Endothelial cell of umbilical vein (primary cell): ENCODE data around the gene TRPM3. TPM values are rescaled to one million over a fixed set of nuclear protein-coding genes. Genes with fewer than 3 reads are reported as not detected.

Experiments
- BruUV-seq: library from RNA; stranded (reverse); fragments of 400-500 nt; replicated peaks from 2 replicates; lab custom pipeline; 2021; lab: Mats Ljungman, UMichigan
- CTCF ChIA-PET: fragments of 300-600, 350-600 bp; sonication (Branson Sonifier 250); formaldehyde crosslinking; loops from one replicate; lab custom pipeline; 2021; ENCODE audit warnings: antibody characterized with exemption, inconsistent platforms; lab: Charles Lee
- POLR2A ChIA-PET: fragments of 300-600, 350-600 bp; sonication (Branson Sonifier 250); formaldehyde crosslinking; loops from one replicate; lab custom pipeline; 2021; ENCODE audit warnings: antibody characterized with exemption, inconsistent platforms; lab: Charles Lee
- DNase-seq: peaks from one replicate; pipeline ENCODE4 v3.0.0-alpha.2; 2011; ENCODE audit warnings: low read depth, low spot score
- FAIRE-seq: peaks from 2 replicates; lab custom pipeline; 2011; peaks lifted over from hg19 to GRCh38; lab: Jason Lieb, UNC
- H2AFZ ChIP-seq: 2 replicates; pipeline ENCODE4 v1.6.0; 2012; ENCODE audit warnings: low read depth, low read length, control low read depth, inconsistent platforms
- H3K27ac ChIP-seq: 2 replicates; pipeline ENCODE4 v1.5.1; 2011; ENCODE audit warnings: low read depth, mild to moderate bottlenecking, control low read depth, low read length, moderate library complexity; ENCODE audit not compliant: insufficient read depth
- H3K27me3 ChIP-seq, 2 experiments: 2 replicates each; pipeline versions ENCODE4 v1.6.0 to v1.6.1; 2011; ENCODE audit warnings: low read length in 2 of 2, mixed read lengths in 1 of 2; ENCODE audit not compliant: control insufficient read depth in 2 of 2, insufficient read depth in 2 of 2
- H3K36me3 ChIP-seq, 2 experiments: 2 replicates in 1 of 2; 3 replicates in 1 of 2; pipeline ENCODE4 v1.5.1; 2011; ENCODE audit warnings: low read length in 2 of 2, mild to moderate bottlenecking in 1 of 2, moderate library complexity in 1 of 2; ENCODE audit not compliant: control insufficient read depth in 2 of 2, insufficient read depth in 2 of 2; ENCODE audit errors: extremely low read depth in 1 of 2
- H3K4me1 ChIP-seq: 3 replicates; pipeline ENCODE4 v1.5.1; 2011; ENCODE audit warnings: mild to moderate bottlenecking, low read length; ENCODE audit not compliant: control insufficient read depth, insufficient read depth; ENCODE audit errors: extremely low read depth
- H3K4me2 ChIP-seq: 2 replicates; pipeline ENCODE4 v1.6.1; 2011; ENCODE audit warnings: low read length, control low read depth, mixed read lengths; ENCODE audit not compliant: insufficient read depth
- H3K4me3 ChIP-seq, 3 experiments: fragments of 200-600 bp in 1 of 3; sonication (generic), shearing (Covaris generic) in 1 of 3; replicated peaks in 1 of 3; 2 replicates each; pipeline ENCODE4 v1.5.1; 2011 to 2016; ENCODE audit warnings: control low read depth in 3 of 3, low read length in 3 of 3, mild to moderate bottlenecking in 2 of 3, inconsistent platforms in 1 of 3, low read depth in 1 of 3, moderate library complexity in 1 of 3; ENCODE audit not compliant: insufficient read depth in 1 of 3
- H3K79me2 ChIP-seq: 2 replicates; pipeline ENCODE4 v1.6.0; 2012; ENCODE audit warnings: low read length, inconsistent platforms; ENCODE audit not compliant: control insufficient read depth, insufficient read depth
- H3K9ac ChIP-seq: replicated peaks from 2 replicates; pipeline ENCODE3; 2011; ENCODE audit warnings: low read length, control low read depth; ENCODE audit not compliant: insufficient read depth; ENCODE audit errors: extremely low read depth
- H3K9me1 ChIP-seq: replicated peaks from 3 replicates; pipeline ENCODE4 v1.6.0; 2011; ENCODE audit warnings: mild to moderate bottlenecking, low read length; ENCODE audit not compliant: control insufficient read depth, insufficient read depth; ENCODE audit errors: extremely low read depth
- H3K9me3 ChIP-seq: replicated peaks from 2 replicates; pipeline ENCODE4 v1.5.1; 2012; ENCODE audit warnings: low read length, inconsistent platforms; ENCODE audit not compliant: control insufficient read depth, insufficient read depth
- H4K20me1 ChIP-seq: replicated peaks from 2 replicates; pipeline ENCODE3; 2011; ENCODE audit warnings: mild to moderate bottlenecking, low read length; ENCODE audit not compliant: control insufficient read depth, insufficient read depth; ENCODE audit errors: extremely low read depth
- CTCF ChIP-seq, 2 donors: IDR thresholded peaks; 1 replicate in 1 of 2; 2 replicates in 1 of 2; pipeline ENCODE4 v1.5.1; 2011; ENCODE audit warnings: low read length in 2 of 2, mild to moderate bottlenecking in 2 of 2, moderate library complexity in 2 of 2, control low read depth in 1 of 2, inconsistent platforms in 1 of 2, low read depth in 1 of 2; ENCODE audit not compliant: insufficient read depth in 1 of 2; ENCODE audit errors: extremely low read depth in 1 of 2
- EZH2 ChIP-seq: IDR thresholded peaks from 2 replicates; pipeline ENCODE4 v1.6.1; 2012; ENCODE audit warnings: borderline replicate concordance, low read depth, mild to moderate bottlenecking, moderate library complexity, low read length, inconsistent platforms; ENCODE audit not compliant: severe bottlenecking
- FOS ChIP-seq: IDR thresholded peaks from 2 replicates; pipeline ENCODE4 v1.6.1; 2011; ENCODE audit warnings: mild to moderate bottlenecking, low read length, moderate library complexity, borderline replicate concordance; ENCODE audit not compliant: insufficient read depth
- GATA2 ChIP-seq: IDR thresholded peaks from 2 replicates; pipeline ENCODE4 v1.7.0; 2011; ENCODE audit warnings: low read depth, mild to moderate bottlenecking, moderate library complexity, mixed read lengths, low read length; ENCODE audit not compliant: insufficient read length, insufficient read depth
- JUN ChIP-seq: IDR thresholded peaks from 2 replicates; pipeline ENCODE4 v1.6.1; 2011; ENCODE audit warnings: borderline replicate concordance, low read depth; ENCODE audit not compliant: insufficient read length, insufficient read depth
- MAX ChIP-seq: IDR thresholded peaks from 2 replicates; pipeline ENCODE4 v1.6.1; 2011; ENCODE audit not compliant: insufficient read depth, insufficient read length
- MYC ChIP-seq: IDR thresholded peaks from one replicate; pipeline ENCODE4 v1.6.1; 2011; ENCODE audit warnings: mild to moderate bottlenecking, low read depth, low read length
- POLR2A ChIP-seq: IDR thresholded peaks from 2 replicates; pipeline ENCODE4 v1.6.1; 2012; ENCODE audit warnings: low read depth, mild to moderate bottlenecking, control low read depth, low read length
- POLR2AphosphoS5 ChIP-seq: IDR thresholded peaks from 2 replicates; pipeline ENCODE4 v1.6.1; 2012; ENCODE audit warnings: low read depth, mild to moderate bottlenecking, control low read depth, low read length, moderate library complexity; ENCODE audit not compliant: insufficient read depth
- dilution Hi-C: fragments of 300-500 bp; cut with MboI; formaldehyde crosslinking; loops from one replicate; pipeline ENCODE4 v1.15.0; 2019; ENCODE audit warnings: low sequenced_read_pairs; ENCODE audit not compliant: extremely low pct_ligation_motif_present
- intact Hi-C: fragments of 100-400 bp; cut with micrococcal nuclease; formaldehyde crosslinking; loops from one replicate; pipeline ENCODE4 v1.10.0; 2022
- polyA plus RNA-seq, 4 experiments: library from polyadenylated mRNA; depleted of rRNA in 3 of 4; stranded (reverse) in 3 of 4; unstranded in 1 of 4; fragments of >200 nt; gene quantifications; 2 replicates each; pipeline versions ENCODE4 v1.2.1 to v1.2.3, GENCODE V29; 2011 to 2012; ENCODE audit warnings: missing spikeins in 1 of 4
- total RNA-seq: library from RNA; stranded (reverse); gene quantifications from 2 replicates; pipeline ENCODE4 v1.2.3, GENCODE V29; 2021

The TRPM3 gene
- total and polyA plus RNA-seq, 2 donors (not counting 3 experiments of a cell fraction or from before 2014, with no cell fraction given) = 0.17 to 0.33 TPM

GRCh38 chr9:71032779-71033178 lies 88.6 kb downstream of the TRPM3 start:
- H3K4me2 ChIP-seq = no peak overlapping the region
- no peak overlapping the region for H2AFZ ChIP-seq
- H3K9me1 ChIP-seq = peaks cover 4% of the 10 kb centered on the region
- CTCF ChIA-PET = no interaction called here
- POLR2A ChIA-PET = no interaction called here
- no peaks in the 10 kb centered on the region for H4K20me1 ChIP-seq
- H3K27ac ChIP-seq = no peak overlapping the region
- no peaks in the 10 kb centered on the region for H3K4me1 ChIP-seq
- TF ChIP-seq EZH2 (no peak), CTCF (IDR thresholded peaks at IDR 0.05; ENCODE audit: extremely low read depth in 1 of 2, insufficient read depth in 1 of 2, low read depth in 1 of 2, low read length in 2 of 2) (no peak), MYC (no peak), POLR2A (no peak), JUN (no peak), POLR2AphosphoS5 (no peak), FOS (no peak), MAX (no peak), GATA2 (no peak)
- H3K36me3 ChIP-seq = no peaks in the 10 kb centered on the region
- DNase-seq = no peak
- no peaks in the 10 kb centered on the region for H3K79me2 ChIP-seq
- peaks cover 2 to 6% of the 10 kb centered on the region in 2 experiments for H3K27me3 ChIP-seq
- no peak overlapping the region for H3K9ac ChIP-seq
- H3K9me3 ChIP-seq = no peaks in the 10 kb centered on the region
- dilution Hi-C loops = no loop called here
- BruUV-seq = no TSS peak
- no peak overlapping the region for H3K4me3 ChIP-seq
- intact Hi-C loops = no loop called here
- no peak for FAIRE-seq
